Stimulated activated CD8-positive, alpha-beta memory T cell treated with anti-CD3 and anti-CD28 coated beads, Interleukin-12 subunit alpha, Interleukin-12 subunit beta, amount 100 ng/mL, for 1 hour (primary cell): ENCODE results near the gene UPF1.

Experiments used
- DNase-seq: peaks from one replicate; pipeline ENCODE4 v3.0.0-alpha.2; 2020; ENCODE audit warnings: low read depth

The UPF1 gene

GRCh38 chr19:18831524-18832305 lies at the start of gene UPF1:
Gene UPF1, plus strand, starts transcription at chr19:18831959. Its CDS starts 251 bp downstream, at chr19:18832210.
- peak; percentile 93 for DNase-seq

- no peak for DNase-seq
Measured at GRCh38 chr19:18782559-18783225, 49.1 kb upstream of the UPF1 start.

DNA sequence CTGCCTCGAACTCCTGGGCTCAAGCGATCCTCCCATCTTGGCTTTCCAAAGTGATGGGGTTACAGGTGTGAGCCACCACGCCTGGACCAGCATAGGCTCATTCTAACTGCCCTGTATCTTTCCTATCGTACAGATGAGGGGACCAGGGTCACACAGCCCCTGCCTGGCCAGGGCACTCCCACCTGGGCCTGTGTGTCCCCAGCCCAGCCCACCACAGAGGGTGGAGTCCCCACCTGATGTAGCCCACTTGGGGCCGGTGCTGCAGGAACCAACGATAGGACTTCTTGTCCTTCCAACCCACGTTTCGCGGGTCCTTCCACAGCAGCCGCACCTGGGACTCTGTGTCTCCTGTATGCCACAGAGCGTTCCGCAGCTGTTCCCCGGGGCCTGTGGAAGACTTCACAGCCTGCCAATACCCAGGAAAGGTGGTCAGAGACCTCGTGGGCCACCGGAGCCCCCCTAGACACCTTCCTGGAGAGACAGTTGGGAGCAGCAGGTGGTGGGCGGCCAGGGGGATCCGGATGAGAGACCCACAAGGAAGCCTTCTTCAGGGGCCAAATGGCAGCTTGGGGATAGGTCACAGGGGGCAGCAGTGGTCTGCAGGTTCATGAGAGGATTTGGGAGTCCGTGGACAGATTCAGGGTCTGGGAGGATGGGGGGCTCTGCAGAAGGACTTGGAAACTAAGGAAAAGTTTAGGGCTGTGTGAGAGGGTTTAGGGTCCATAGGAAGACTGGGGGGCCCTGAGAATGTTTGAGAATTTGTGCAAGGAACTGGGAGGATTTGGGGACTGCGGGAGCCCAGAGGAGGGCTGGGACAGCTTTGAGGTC lies 47.6 kb upstream of the UPF1 start:
- DNase-seq, result no peak

DNA sequence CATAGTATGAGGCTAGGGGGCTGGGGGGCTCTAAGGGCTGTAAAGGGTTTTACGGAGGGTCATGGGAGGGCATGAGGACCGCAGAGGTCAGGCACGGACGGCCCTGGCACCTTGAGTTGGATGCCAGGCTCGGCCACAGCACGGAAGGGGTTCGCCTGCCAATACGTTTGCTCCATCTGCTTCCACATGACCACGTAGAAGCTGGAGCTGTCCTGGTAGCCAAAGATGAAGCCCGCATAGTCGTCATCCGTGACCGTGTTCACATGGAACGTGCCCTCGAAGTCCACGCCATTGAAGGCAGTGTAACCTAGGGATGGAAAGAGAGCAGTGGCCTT lies 47.0 kb upstream of the UPF1 start:
- no peak for DNase-seq

- peak; percentile 39 for DNase-seq
Measured at GRCh38 chr19:18785179-18786124, 46.3 kb upstream of the UPF1 start.

DNA sequence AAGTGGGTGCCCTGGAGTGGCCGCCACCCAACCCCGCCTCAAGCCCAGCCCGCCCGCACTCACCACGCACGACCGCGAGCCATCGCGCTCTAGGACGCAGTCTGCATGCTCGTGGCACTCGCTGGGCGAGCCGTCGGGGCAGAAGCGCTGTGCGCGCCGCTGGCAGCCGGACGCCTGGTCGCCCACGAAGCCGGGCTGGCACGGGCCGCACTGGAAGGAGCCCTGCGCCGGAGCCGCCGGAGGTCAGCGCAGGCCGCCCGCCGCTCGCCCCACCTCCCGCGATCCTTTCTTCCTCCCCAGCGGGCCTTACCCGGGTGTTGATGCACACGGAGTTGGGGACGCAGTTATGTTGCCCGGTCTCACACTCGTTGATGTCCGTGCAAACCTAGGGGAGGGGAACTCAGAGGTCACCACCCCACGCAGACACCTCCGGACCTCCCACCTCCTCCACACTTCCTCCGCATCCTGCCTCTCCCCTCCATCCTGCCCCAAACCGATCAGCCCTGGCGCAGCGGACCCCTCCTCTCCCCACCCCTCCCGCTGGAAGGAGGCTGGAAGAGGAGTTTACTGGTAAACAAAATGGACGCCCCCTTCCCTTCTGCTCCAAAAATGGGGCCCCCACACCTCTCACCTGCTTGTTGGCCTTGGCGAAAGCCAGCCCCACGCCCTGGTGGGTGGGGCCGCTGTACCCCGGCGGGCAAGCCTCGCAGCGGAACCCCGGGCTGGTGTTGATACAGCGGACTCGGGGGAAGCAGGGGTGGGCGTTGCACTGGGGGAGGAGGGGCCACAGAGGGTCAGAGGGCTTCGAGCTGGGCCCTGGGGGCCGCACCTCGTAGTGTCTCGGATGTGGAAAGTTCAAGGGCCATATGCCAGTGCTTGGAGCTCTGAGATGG lies 43.0 kb upstream of the UPF1 start:
- DNase-seq, result no peak

- no peak for DNase-seq
Measured at GRCh38 chr19:18789422-18789869, 42.3 kb upstream of the UPF1 start.

- DNase-seq, result no peak
Measured at GRCh38 chr19:18789883-18790565, 41.7 kb upstream of the UPF1 start.

DNA sequence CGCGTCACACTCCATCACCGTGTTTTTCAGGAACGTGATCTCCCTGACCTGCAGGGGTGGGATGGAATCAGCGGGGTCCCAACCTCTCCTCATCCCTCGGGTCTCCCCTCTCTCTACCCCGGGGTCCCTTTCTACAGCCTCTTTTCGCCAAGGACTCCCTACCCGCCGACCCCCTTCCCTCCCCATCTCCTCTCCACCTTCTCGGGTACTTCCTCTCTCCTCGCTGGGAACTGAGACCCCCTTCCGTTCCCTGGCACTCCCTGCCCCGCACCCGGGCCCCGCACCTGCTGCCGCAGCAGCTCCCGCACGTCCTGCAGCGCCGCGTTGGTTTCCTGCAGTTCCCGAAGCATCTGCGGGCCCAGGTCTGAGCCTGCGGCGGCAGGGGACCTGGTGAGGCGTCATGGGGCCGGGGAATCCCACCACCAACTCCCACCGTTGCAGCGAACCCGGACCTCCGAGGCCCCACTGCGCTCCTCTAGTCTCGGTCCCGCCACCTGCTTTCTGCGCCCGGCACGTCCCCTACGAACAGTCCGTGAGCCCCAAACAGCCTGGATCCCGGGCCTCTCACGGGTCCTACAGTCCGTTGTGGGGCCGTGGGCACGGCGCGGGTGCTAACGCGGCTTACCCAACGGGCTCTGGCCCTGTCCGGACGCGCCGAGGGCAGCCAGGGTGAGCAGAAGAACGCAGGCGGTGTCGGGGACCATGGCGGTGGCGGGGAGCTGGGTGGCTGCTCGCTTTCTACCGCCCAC lies 41.0 kb upstream of the UPF1 start, which contains the start of gene COMP:
Gene COMP (minus strand): TSS at position 740 of the 749 bp plus-strand sequence. CDS start 36 bp downstream, at position 704.
- DNase-seq, result no peak

- no peak for DNase-seq
Measured at GRCh38 chr19:18791315-18791678, 40.5 kb upstream of the UPF1 start.

GRCh38 chr19:18792661-18793060 lies 39.1 kb upstream of the UPF1 start:
- no peak for DNase-seq

GRCh38 chr19:18793144-18794028 lies 38.4 kb upstream of the UPF1 start:
- DNase-seq, result no peak

DNA sequence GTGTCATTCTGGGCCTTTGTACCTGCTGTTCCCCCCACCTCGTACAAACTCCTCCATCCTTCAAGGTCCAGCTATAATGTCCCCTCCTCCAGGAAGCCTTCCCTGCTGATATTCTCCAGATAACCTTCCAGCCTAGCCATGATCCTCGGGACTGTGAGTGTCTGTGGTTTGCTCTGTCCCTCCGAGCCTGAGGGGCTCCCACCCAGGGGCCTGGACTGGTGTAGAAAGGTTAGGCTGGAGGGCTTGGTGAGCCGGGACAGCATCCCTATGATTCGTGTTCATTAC lies 37.8 kb upstream of the UPF1 start:
- no peak for DNase-seq

- no peak for DNase-seq
Measured at GRCh38 chr19:18794692-18795091, 37.1 kb upstream of the UPF1 start.

GRCh38 chr19:18795540-18795939 lies 36.2 kb upstream of the UPF1 start:
- DNase-seq, result no peak

DNA sequence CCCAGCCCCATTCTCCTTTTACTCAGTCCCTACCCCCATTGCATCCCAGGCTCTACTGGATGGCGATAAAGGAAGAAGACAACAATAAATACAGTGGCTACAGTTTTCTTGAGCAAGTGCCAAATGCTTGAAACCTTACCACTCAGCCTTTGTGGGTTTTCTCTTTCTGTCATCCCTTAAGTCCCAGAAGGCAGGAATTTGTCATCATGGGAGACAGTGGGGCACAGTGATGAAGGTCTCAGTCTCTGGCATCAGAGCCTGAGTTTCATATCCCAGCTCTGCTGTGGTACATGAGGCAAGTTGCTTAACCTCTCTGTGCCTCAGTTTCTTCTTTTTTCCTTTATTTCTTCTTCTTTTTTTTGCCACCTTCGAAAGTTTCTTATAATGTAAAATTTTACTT lies 35.5 kb upstream of the UPF1 start:
- DNase-seq, result no peak

DNA sequence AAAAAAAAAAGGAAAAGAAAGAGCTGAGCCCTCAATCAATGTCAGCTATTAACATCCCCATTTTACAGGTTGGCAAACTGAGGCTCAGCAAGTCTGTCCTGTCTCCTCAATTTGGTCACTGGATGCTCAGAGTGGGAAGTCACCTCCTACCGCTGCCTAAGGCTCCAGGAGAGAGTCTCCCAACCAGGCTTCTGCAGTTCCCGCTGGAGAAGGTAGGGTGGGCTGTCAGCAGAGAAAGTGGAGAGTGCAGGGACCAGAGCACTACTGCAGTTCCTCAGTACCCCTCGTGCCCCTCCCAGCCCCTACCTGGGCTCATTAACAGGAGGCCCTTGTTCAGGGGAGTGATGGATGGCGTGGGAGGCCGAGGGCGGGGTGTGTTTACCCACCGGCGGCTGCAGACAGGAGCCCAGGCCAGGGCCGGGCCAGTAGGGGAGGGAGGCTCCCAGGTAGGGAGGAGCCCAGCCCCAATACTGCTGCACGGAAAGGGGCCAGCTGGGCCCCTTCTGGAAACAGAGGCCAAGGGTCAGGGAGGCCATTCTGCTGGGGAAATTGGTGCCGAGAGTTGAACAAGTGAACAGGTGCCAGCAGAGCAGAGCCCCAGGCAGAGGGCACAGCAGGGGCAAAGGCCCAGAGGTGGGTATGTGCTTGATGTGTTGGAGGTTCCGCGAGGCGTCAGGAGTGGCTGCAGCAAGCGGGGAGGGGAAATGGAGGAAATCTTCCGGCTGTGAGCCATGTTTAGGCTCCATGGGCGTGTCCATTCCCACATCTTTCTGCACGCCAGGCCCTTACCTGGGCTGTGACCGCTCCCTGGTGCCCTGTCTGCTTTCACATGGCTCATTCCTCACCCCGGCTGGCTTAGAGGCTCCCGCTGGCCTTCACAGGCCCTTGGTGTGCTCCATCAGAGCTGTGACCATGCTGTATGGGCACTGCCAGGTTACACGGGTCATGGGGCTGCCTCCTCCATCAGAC lies 33.1 kb upstream of the UPF1 start:
- no peak for DNase-seq
